ENCODE results near the gene AGMO. TPM values are rescaled to one million over a fixed set of nuclear protein-coding genes. Genes with fewer than 3 reads are reported as not detected.

AGMO gene
- total and polyA plus RNA-seq, 2 of the 8 experiments (the other 6 are each of a cell fraction or from before 2014, with no cell fraction given), result 0.22 to 0.45 TPM

DNA sequence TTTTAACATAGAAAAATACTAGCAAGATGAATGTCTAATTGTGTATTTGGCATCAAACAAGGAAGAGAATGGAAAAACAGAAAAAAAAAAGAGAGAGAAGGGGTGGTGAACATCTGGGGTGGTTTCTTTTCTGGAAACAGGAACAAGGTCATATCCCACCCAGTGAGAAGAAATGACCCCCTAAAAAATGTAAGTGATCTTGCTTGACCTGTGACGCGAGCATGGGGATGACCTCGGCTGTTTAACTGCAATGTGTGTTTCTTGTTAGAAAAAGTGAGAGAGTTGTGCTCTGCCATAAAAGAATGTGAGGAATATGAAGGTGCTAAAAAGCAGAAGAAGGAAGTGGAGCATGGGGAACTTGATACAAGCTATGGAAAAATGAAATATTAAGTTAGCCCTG is 258.5 kb downstream of the AGMO start:
- H3K56ac ChIP-seq (replicated peaks; ENCODE audit: insufficient read length, low read depth, low read length), result no peak overlapping the region
- no peak overlapping the region for H3K14ac ChIP-seq (ENCODE audit: insufficient read length)
- no peak overlapping the region for H3K27ac ChIP-seq (ENCODE audit: low read depth, low read length)
- no peak overlapping the region for H2BK5ac ChIP-seq (ENCODE audit: low read depth, low read length)
- H2BK120ac ChIP-seq (replicated peaks; ENCODE audit: low read depth, low read length), result no peak overlapping the region
- H3K27me3 ChIP-seq (replicated peaks in 1 of 4; ENCODE audit: control insufficient read depth in 3 of 4, extremely low read depth in 1 of 4, insufficient read depth in 3 of 4, low read length in 3 of 4), result no peaks in the 10 kb centered on the region
- H3K79me2 ChIP-seq (ENCODE audit: control insufficient read depth in 1 of 2, insufficient read depth in 2 of 2, low read length in 2 of 2), result no peaks in the 10 kb centered on the region
- H3K4me2 ChIP-seq (ENCODE audit: insufficient read depth in 1 of 2, low read depth in 2 of 2, low read length in 2 of 2), result no peak overlapping the region
- H4K8ac ChIP-seq (ENCODE audit: extremely low read depth, insufficient read depth, low read length), result no peak overlapping the region
- H3K9me3 ChIP-seq (ENCODE audit: insufficient read depth in 2 of 2, low read depth in 1 of 2, low read length in 1 of 2), result no peaks in the 10 kb centered on the region
- H4K91ac ChIP-seq (replicated peaks; ENCODE audit: insufficient read length, low read length), result no peak overlapping the region
- no peak for FAIRE-seq
- ChIA-PET POLR2A (ENCODE audit: partially characterized antibody) (no interaction called here), CTCF (ENCODE audit: partially characterized antibody) (interaction anchor here (0.8 to 2.9 kb wide), 9 partner anchors 9 to 722 kb away, joined by 3 to 10 read pairs (median 4); no protein-coding TSS in a partner anchor)
- H3K4me1 ChIP-seq (replicated peaks in 1 of 4; ENCODE audit: control insufficient read depth in 3 of 4, insufficient read depth in 4 of 4, low read length in 3 of 4), result no peaks in the 10 kb centered on the region
- no peaks in the 10 kb centered on the region for H3K79me1 ChIP-seq (ENCODE audit: low read depth, low read length)
- H3K23me2 ChIP-seq (ENCODE audit: low read depth, low read length), result no peaks in the 10 kb centered on the region
- no peak overlapping the region for H3K9ac ChIP-seq (replicated peaks in 1 of 4; ENCODE audit: extremely low read depth in 1 of 4, low read depth in 3 of 4, low read length in 3 of 4)
- no peak overlapping the region for H3K23ac ChIP-seq (ENCODE audit: insufficient read length)
- H3K18ac ChIP-seq (ENCODE audit: extremely low read depth, low read length), result no peak overlapping the region
- no peak overlapping the region for H2AFZ ChIP-seq (ENCODE audit: low read length)
- H3K4ac ChIP-seq (replicated peaks; ENCODE audit: insufficient read length, low read depth, low read length), result no peak overlapping the region
- 77% methylated on average over 3 of the region's 3 CpGs; no CpG with 5 or more reads in 1 of the 2 experiments for WGBS, 2 experiments (ENCODE audit: extremely low coverage in 1 of 2, insufficient coverage in 1 of 2, insufficient read length in 1 of 2, insufficient replicate concordance in 2 of 2, low coverage in 1 of 2, low lambda C conversion rate in 2 of 2, missing lambda C conversion rate in 1 of 2)
- no peak overlapping the region for H2AK5ac ChIP-seq (ENCODE audit: low read depth, low read length)
- DNase-seq (ENCODE audit: low read depth in 1 of 2, low spot score in 2 of 2), result no peak
- H4K5ac ChIP-seq (ENCODE audit: insufficient read length, low read depth, low read length), result no peak overlapping the region
- H4K20me1 ChIP-seq (replicated peaks in 1 of 2; ENCODE audit: control insufficient read depth in 1 of 2, insufficient read depth in 2 of 2, low read length in 2 of 2), result no peaks in the 10 kb centered on the region
- no peak overlapping the region for H2BK15ac ChIP-seq (ENCODE audit: low read length)
- no peak for TF ChIP-seq SAP30 (IDR thresholded peaks at IDR 0.05; ENCODE audit: insufficient read depth, insufficient replicate concordance, low read length)
- no peak for TF ChIP-seq GABPA (IDR thresholded peaks at IDR 0.05; ENCODE audit: borderline replicate concordance, insufficient read depth, low read length)
- no peak for TF ChIP-seq CREB1 (IDR thresholded peaks at IDR 0.05)
- TF ChIP-seq JUND (IDR thresholded peaks at IDR 0.05; ENCODE audit: low read length), result no peak
- no peaks in the 10 kb centered on the region for H3K36me3 ChIP-seq (ENCODE audit: control insufficient read depth in 2 of 4, insufficient read depth in 4 of 4, low read length in 3 of 4)
- H3K4me3 ChIP-seq (ENCODE audit: extremely low read depth in 1 of 4, insufficient read depth in 2 of 4, low read depth in 3 of 4, low read length in 4 of 4), result no peak overlapping the region
- no peak overlapping the region for H2BK12ac ChIP-seq (ENCODE audit: low read depth, low read length)
- no peak overlapping the region for H2BK20ac ChIP-seq (ENCODE audit: low read length)
